HFF-Myc (cell line): ENCODE data around the gene PPP1R14B.

ENCODE experiments used
- DNase-seq: peaks from one replicate; pipeline ENCODE4 v3.0.0-alpha.2; 2011; ENCODE audit warnings: low read depth; ENCODE audit errors: extremely low read depth
- H3K4me3 ChIP-seq: replicated peaks from 2 replicates; pipeline ENCODE4 v1.5.1; 2011; ENCODE audit warnings: low read depth, mild to moderate bottlenecking, control low read depth, low read length
- TF ChIP-seq, protein P1 (sequence below): IDR thresholded peaks from 2 replicates; pipeline ENCODE4 v1.5.1; 2012; ENCODE audit warnings: mild to moderate bottlenecking, low read depth, low read length, control low read depth; ENCODE audit errors: missing control alignments

PPP1R14B gene

DNA sequence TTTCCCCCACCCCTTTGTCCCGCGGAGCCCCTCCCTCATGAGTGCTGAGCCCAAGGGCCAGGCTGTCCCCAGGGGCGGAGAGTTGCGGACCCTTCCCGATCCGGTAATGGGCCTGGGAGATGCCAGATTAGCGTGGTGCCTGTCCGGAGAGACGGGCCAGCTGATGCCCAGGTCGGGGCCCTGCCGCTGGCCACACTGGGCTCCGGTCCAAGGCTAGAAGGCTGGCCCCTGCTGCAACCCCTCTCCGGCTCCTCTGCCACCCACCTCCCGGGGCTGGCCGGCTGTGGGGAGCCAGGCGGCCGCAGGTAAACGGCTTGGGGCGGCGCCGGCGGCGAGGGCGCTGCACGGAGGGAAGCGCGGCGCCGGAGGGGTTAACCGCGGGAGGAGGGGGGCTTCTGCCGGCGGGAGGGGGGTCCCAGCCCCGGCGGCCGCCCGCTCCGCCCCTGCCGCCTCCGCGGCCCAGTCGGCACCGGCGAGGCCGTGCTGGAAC is 44.6 kb upstream of the PPP1R14B start, which contains the start of gene KCNK4:
TSS of gene KCNK4 (plus strand) at position 41 of the 490 bp plus-strand sequence. CDS start 1,717 bp downstream, outside the sequence.
- peak within 1 kb of the TSS; percentile 9; the same call in 1 of the 2 replicates for H3K4me3 ChIP-seq
- DNase-seq: no peak
- TF ChIP-seq, protein P1, sequence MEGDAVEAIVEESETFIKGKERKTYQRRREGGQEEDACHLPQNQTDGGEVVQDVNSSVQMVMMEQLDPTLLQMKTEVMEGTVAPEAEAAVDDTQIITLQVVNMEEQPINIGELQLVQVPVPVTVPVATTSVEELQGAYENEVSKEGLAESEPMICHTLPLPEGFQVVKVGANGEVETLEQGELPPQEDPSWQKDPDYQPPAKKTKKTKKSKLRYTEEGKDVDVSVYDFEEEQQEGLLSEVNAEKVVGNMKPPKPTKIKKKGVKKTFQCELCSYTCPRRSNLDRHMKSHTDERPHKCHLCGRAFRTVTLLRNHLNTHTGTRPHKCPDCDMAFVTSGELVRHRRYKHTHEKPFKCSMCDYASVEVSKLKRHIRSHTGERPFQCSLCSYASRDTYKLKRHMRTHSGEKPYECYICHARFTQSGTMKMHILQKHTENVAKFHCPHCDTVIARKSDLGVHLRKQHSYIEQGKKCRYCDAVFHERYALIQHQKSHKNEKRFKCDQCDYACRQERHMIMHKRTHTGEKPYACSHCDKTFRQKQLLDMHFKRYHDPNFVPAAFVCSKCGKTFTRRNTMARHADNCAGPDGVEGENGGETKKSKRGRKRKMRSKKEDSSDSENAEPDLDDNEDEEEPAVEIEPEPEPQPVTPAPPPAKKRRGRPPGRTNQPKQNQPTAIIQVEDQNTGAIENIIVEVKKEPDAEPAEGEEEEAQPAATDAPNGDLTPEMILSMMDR: no peak

DNA sequence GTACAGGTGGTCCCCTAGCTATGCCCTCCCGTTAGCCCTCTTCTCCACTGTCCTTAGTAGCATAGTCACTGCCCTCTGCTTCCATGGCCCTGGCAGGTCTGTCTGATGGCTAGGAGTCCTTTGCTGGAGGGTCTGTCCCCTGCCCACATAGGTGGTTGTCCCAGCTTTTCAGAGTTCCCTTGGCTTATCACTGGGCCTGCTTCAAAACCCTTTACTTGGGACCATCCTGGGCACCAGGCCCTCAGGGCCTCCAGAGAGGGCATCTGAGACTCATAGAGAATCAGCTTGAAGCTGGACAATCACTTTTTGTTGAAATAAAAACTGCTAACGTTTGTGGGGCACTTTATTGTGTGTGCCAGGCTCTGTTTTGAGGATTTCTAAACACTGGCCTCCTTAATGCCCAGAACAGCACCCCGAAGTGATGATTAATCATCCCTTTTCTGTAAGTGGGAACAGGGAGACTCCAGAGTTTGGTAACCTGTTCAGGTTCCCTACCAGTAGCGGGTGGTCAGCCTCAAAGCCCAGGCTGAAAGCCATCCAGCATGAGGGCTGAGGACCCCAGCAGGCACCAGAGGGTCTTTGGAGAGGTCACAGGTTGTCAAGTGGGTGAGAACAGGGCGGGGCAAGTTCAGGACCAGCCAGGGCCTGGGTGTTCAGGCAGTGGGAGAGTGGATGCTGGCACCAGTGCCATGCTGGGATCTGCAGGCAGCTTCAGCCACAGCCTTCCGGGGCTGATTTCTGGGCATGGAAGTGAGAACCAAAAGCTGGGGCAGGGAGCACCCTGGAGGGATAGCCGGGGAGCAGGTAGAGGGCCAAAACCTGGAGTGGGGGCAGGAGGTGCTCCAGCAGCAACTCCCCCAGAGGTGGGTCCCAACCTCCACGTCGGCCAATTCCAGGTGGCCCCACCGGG is 43.9 kb upstream of the PPP1R14B start:
- no peak for DNase-seq
- no peak overlapping the region for H3K4me3 ChIP-seq
- TF ChIP-seq, protein P1: no peak

DNA sequence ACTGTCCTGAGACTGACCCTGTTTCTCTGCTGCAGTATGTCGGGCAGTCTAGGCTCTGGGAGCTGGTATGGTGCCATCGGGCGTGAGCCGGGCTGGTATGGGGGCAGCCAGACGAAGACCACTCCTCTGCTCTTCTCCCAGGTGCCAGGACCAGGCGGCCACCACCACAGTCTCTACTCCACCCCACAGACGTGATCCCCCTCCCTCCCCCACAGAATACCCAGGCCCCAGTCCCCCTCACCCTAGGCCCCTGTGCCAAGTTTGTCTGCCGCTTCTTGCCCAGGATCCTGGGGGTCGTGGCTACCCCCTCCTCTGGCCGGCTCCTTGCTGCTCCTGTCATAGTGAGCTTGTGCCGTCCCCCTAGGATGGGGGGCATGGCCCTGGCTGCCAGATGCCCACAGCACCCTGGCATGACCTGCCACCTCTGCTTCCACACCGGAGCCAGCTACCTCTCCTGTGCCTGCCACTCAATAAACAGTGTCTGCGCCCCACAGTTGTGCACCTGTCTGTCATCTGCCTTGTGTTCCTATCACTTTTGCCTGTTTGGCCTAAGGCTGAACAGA is 42.3 kb upstream of the PPP1R14B start:
- no peak overlapping the region for H3K4me3 ChIP-seq
- no peak for DNase-seq
- TF ChIP-seq, protein P1: no peak

DNA sequence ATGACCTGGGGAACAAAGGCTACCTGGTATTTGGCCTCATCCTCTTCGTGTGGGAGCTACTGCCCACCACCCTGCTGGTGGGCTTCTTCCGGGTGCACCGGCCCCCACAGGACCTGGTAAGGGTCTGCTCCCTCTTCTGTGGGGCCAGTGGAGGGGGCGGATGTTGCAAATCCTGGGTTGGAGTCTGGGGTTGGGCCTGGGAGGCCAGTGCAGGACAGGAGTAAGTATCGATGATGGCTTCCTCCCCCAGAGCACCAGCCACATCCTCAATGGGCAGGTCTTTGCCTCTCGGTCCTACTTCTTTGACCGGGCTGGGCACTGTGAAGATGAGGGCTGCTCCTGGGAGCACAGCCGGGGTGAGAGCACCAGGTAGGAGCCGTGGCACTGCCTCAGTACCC is 41.6 kb upstream of the PPP1R14B start:
- DNase-seq: no peak
- no peak overlapping the region for H3K4me3 ChIP-seq
- TF ChIP-seq, protein P1: no peak

DNA sequence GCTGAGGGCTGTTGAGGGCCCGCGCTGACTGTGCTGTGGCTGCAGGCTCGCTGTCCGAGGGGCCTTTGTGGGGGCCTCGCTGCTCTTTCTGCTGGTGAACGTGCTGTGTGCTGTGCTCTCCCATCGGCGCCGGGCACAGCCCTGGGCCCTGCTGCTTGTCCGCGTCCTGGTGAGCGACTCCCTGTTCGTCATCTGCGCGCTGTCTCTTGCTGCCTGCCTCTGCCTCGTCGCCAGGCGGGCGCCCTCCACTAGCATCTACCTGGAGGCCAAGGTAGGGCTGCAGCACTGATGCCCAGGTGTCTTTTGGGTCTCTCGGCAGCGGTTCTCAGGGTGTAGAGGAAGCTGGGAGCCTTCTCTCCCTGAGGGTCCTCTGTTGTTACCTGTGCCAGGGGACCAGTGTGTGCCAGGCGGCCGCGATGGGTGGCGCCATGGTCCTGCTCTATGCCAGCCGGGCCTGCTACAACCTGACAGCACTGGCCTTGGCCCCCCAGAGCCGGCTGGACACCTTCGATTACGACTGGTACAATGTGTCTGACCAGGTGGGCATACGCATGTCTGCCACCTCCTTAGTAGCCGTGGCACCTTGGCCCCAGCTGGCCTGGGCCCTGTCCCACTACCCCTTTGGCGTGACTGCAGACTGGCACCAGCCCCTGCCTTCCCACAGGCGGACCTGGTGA is 41.1 kb upstream of the PPP1R14B start:
- TF ChIP-seq, protein P1: no peak
- H3K4me3 ChIP-seq: no peak overlapping the region
- DNase-seq: no peak

DNA sequence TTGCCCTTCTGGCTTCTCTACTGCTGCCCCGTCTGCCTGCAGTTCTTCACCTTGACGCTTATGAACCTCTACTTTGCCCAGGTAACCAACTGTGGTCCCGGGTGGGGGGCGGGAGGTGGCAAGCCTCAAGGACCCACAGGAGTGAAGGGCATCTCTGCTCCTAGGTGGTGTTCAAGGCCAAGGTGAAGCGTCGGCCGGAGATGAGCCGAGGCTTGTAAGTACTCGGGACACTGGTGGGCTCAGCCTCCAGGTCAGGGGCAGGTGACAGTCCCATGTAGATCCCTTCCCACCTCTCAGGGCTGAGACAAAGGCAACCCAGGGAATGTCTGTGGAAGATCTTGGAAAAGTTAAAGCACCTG is 40.0 kb upstream of the PPP1R14B start:
- no peak for DNase-seq
- no peak overlapping the region for H3K4me3 ChIP-seq
- TF ChIP-seq, protein P1: no peak
